HCT116 (cell line): ENCODE results near the gene ARL4C. TPM values are rescaled to one million over a fixed set of nuclear protein-coding genes. Genes with fewer than 3 reads are reported as not detected.

Experiments used
- ATAC-seq: fragments of 200-7000 bp; cut with Tn5 transposase; 2 replicates; pipeline ENCODE4 v1.9.1; 2020; ENCODE audit warnings: mild to moderate bottlenecking, moderate library complexity
- BruUV-seq: library from RNA; stranded (reverse); fragments of 400-500 nt; replicated peaks from 2 replicates; lab custom pipeline; 2021; lab: Mats Ljungman, UMichigan
- CTCF ChIA-PET: fragments of 300-600 bp; sonication (Branson Sonifier 250); formaldehyde crosslinking; loops from one replicate; lab custom pipeline; 2021; ENCODE audit warnings: antibody characterized with exemption; lab: Charles Lee
- POLR2A ChIA-PET: fragments of 300-600, 350-600 bp; sonication (Branson Sonifier 250); formaldehyde crosslinking; loops from one replicate; lab custom pipeline; 2021; ENCODE audit warnings: antibody characterized with exemption; lab: Charles Lee
- RAD21 ChIA-PET, 2 experiments: fragments of 300-600 bp; sonication (Branson Sonifier 250); formaldehyde crosslinking; loops; one replicate each; lab custom pipeline; 2023; ENCODE audit warnings: low total read pairs in 2 of 2; ENCODE audit not compliant: uncharacterized antibody in 2 of 2, unreplicated experiment in 2 of 2, low non-redundant PET in 1 of 2; lab: Charles Lee
- DNase-seq: peaks from one replicate; pipeline ENCODE4 v3.0.0-alpha.2; 2010; ENCODE audit warnings: low read depth, low spot score
- H2AFZ ChIP-seq: fragments of 200-600 bp; shearing (Covaris generic), sonication (generic); 2 replicates; pipeline ENCODE4 v1.6.1; 2017; ENCODE audit warnings: low read depth, mixed run types, mixed read lengths, antibody characterized with exemption, low read length; ENCODE audit not compliant: poor library complexity, severe bottlenecking
- H3K27ac ChIP-seq: 2 replicates; pipeline ENCODE4 v1.5.1; 2012; ENCODE audit warnings: low read depth, low read length
- H3K27me3 ChIP-seq: fragments of 200-600 bp; sonication (generic); 2 replicates; pipeline ENCODE4 v1.6.1; 2016; ENCODE audit warnings: mixed run types, low read length, mixed read lengths; ENCODE audit not compliant: insufficient read depth
- H3K36me3 ChIP-seq, 2 experiments: fragments of 200-500 bp in 1 of 2; fragments of 200-600 bp in 1 of 2; sonication (Bioruptor generic) in 1 of 2; sonication (generic) in 1 of 2; 2 replicates each; pipeline versions ENCODE4 v1.5.1 to v1.6.1; 2014 to 2016; ENCODE audit warnings: low read length in 2 of 2, inconsistent platforms in 1 of 2, mixed read lengths in 1 of 2, mixed run types in 1 of 2; ENCODE audit not compliant: insufficient read depth in 2 of 2, control insufficient read depth in 1 of 2
- H3K4me1 ChIP-seq, 2 experiments: fragments of 200-600 bp in 1 of 2; sonication (generic) in 1 of 2; 2 replicates each; pipeline versions ENCODE4 v1.5.1 to v1.6.1; 2012 to 2017; ENCODE audit warnings: low read length in 2 of 2, inconsistent platforms in 1 of 2, mild to moderate bottlenecking in 1 of 2, mixed read lengths in 1 of 2, mixed run types in 1 of 2, moderate library complexity in 1 of 2; ENCODE audit not compliant: insufficient read depth in 2 of 2, control insufficient read depth in 1 of 2
- H3K4me2 ChIP-seq: fragments of 200-600 bp; sonication (generic); 2 replicates; pipeline ENCODE4 v1.6.1; 2017; ENCODE audit warnings: mixed run types, low read length, mixed read lengths
- H3K4me3 ChIP-seq, 2 experiments: fragments of 200-600 bp in 1 of 2; sonication (generic) in 1 of 2; replicated peaks in 1 of 2; 2 replicates each; pipeline ENCODE4 v1.5.1; 2011 to 2016; ENCODE audit warnings: low read length in 2 of 2, control low read depth in 1 of 2, low read depth in 1 of 2, mild to moderate bottlenecking in 1 of 2, mixed read lengths in 1 of 2, mixed run types in 1 of 2
- H3K79me2 ChIP-seq: fragments of 200-600 bp; sonication (generic); 2 replicates; pipeline ENCODE4 v1.6.1; 2017; ENCODE audit warnings: mild to moderate bottlenecking, mixed run types, low read length, moderate library complexity, mixed read lengths; ENCODE audit not compliant: insufficient read depth
- H3K9ac ChIP-seq: fragments of 200-600 bp; sonication (generic); 2 replicates; pipeline ENCODE4 v1.6.1; 2016; ENCODE audit warnings: low read length, mixed read lengths
- H3K9me2 ChIP-seq: fragments of 200-600 bp; sonication (generic), shearing (Covaris generic); 2 replicates; pipeline ENCODE4 v1.6.1; 2017; ENCODE audit warnings: mixed run types, mild to moderate bottlenecking, moderate library complexity; ENCODE audit not compliant: insufficient read depth
- H3K9me3 ChIP-seq, 2 experiments: fragments of 200-500 bp in 1 of 2; fragments of 200-600 bp in 1 of 2; sonication (Bioruptor generic) in 1 of 2; sonication (generic) in 1 of 2; 2 replicates each; pipeline ENCODE4 v1.6.1; 2014 to 2017; ENCODE audit warnings: low read length in 2 of 2, mixed read lengths in 2 of 2, inconsistent platforms in 1 of 2, low read depth in 1 of 2, mild to moderate bottlenecking in 1 of 2, mixed run types in 1 of 2, moderate library complexity in 1 of 2; ENCODE audit not compliant: control insufficient read depth in 1 of 2, insufficient read depth in 1 of 2
- H4K20me1 ChIP-seq: fragments of 200-600 bp; sonication (generic), shearing (Covaris generic); 2 replicates; pipeline ENCODE4 v1.6.1; 2017; ENCODE audit warnings: mixed run types, mild to moderate bottlenecking, moderate library complexity; ENCODE audit not compliant: insufficient read depth
- ATF3 ChIP-seq: IDR thresholded peaks from 2 replicates; pipeline ENCODE4 v1.6.1; 2012
- CBX3 ChIP-seq: IDR thresholded peaks from 2 replicates; pipeline ENCODE4 v1.6.1; 2012; ENCODE audit warnings: low read depth
- CTCF ChIP-seq, 3 experiments: fragments of 200-600 bp in 1 of 3; sonication (generic) in 1 of 3; IDR thresholded peaks in 2 of 3; conservative IDR thresholded peaks in 1 of 3; 2 replicates each; pipeline ENCODE4 v1.5.1; 2012 to 2017; ENCODE audit warnings: low read depth in 2 of 3, low read length in 2 of 3, antibody characterized with exemption in 1 of 3, borderline replicate concordance in 1 of 3, control low read depth in 1 of 3, mild to moderate bottlenecking in 1 of 3, mixed read lengths in 1 of 3, mixed run types in 1 of 3, moderate library complexity in 1 of 3; ENCODE audit not compliant: insufficient read depth in 1 of 3
- EGR1 ChIP-seq: IDR thresholded peaks from 2 replicates; pipeline ENCODE4 v1.6.1; 2012; ENCODE audit warnings: low read depth
- ELF1 ChIP-seq: IDR thresholded peaks from 2 replicates; pipeline ENCODE4 v1.6.1; 2012; ENCODE audit warnings: low read depth, borderline replicate concordance
- EZH2 ChIP-seq: fragments of 200-600 bp; sonication (generic); IDR thresholded peaks from 2 replicates; pipeline ENCODE4 v1.6.1; 2017; ENCODE audit warnings: antibody characterized with exemption, mixed run types
- EZH2phosphoT487 ChIP-seq: fragments of 200-600 bp; IDR thresholded peaks from 2 replicates; pipeline ENCODE4 v1.6.1; 2018; ENCODE audit warnings: antibody characterized with exemption, borderline replicate concordance
- JUND ChIP-seq: IDR thresholded peaks from 2 replicates; pipeline ENCODE4 v1.6.1; 2012
- POLR2A ChIP-seq: IDR thresholded peaks from 2 replicates; pipeline ENCODE4 v1.7.0; 2011; ENCODE audit warnings: borderline replicate concordance; ENCODE audit not compliant: insufficient read depth, insufficient read length; ENCODE audit errors: extremely low read depth
- POLR2AphosphoS5 ChIP-seq: IDR thresholded peaks from 2 replicates; pipeline ENCODE4 v1.6.1; 2011; ENCODE audit warnings: mild to moderate bottlenecking, low read depth, low read length, moderate library complexity
- RAD21 ChIP-seq: IDR thresholded peaks from 2 replicates; pipeline ENCODE4 v1.6.1; 2012; ENCODE audit warnings: low read depth, mild to moderate bottlenecking
- SP1 ChIP-seq: IDR thresholded peaks from 2 replicates; pipeline ENCODE4 v1.6.1; 2012; ENCODE audit warnings: low read depth
- SRF ChIP-seq: IDR thresholded peaks from 2 replicates; pipeline ENCODE4 v1.6.1; 2012; ENCODE audit warnings: low read depth
- TCF7L2 ChIP-seq: IDR thresholded peaks from 2 replicates; pipeline ENCODE4 v1.7.0; 2011; ENCODE audit warnings: borderline replicate concordance, inconsistent platforms; ENCODE audit not compliant: insufficient read depth, insufficient read length; ENCODE audit errors: extremely low read depth
- YY1 ChIP-seq: IDR thresholded peaks from 2 replicates; pipeline ENCODE4 v1.6.1; 2011; ENCODE audit warnings: low read length, low read depth, moderate library complexity, mild to moderate bottlenecking; ENCODE audit not compliant: insufficient replicate concordance; ENCODE audit errors: extremely low read depth
- ZFX ChIP-seq: fragments of 450-650 bp; IDR thresholded peaks from 2 replicates; pipeline ENCODE4 v1.6.1; 2017
- ZNF274 ChIP-seq: fragments of 200-500 bp; sonication (Bioruptor generic); IDR thresholded peaks from 2 replicates; pipeline ENCODE4 v1.6.1; 2014; ENCODE audit warnings: mild to moderate bottlenecking, low read depth, low read length, inconsistent platforms
- intact Hi-C: fragments of 100-400 bp; cut with micrococcal nuclease; formaldehyde crosslinking; loops from 2 replicates; pipeline ENCODE4 v1.10.0; 2022
- total RNA-seq: library from RNA; stranded (reverse); gene quantifications from one replicate; pipeline ENCODE4 v1.2.1, GENCODE V29; 2021; ENCODE audit not compliant: unreplicated experiment

ARL4C gene
- total RNA-seq, 1 experiment from 2014 or later: 4.1 TPM

- Histone ChIP-seq H3K27ac (peak overlapping the region; percentile 37), H3K4me3 (0 out of 4 replicates have a peak overlapping the region, but pooled peaks of 1 of the 2 experiments have one; percentile 14), H3K79me2 (no peaks in the 10 kb centered on the region), H3K4me1 (peaks cover 17 to 19% of the 10 kb centered on the region in 2 experiments), H2AFZ (peak overlapping the region; percentile 90), H3K9ac (no peak overlapping the region), H4K20me1 (no peaks in the 10 kb centered on the region), H3K9me3 (no peaks in the 10 kb centered on the region), H3K36me3 (no peaks in the 10 kb centered on the region), H3K9me2 (no peaks in the 10 kb centered on the region), H3K4me2 (peak overlapping the region; percentile 60), H3K27me3 (no peaks in the 10 kb centered on the region)
- POLR2A ChIA-PET: no interaction called here
- CTCF ChIA-PET: interaction anchor here (0.9 to 2.4 kb wide), 6 partner anchors 42 to 614 kb away, joined by 3 to 12 read pairs (median 5); no protein-coding TSS in a partner anchor
- RAD21 ChIA-PET: interaction anchor here (0.7 to 1.2 kb wide), 2 partner anchors 213 to 614 kb away, joined by 3 to 5 read pairs; no protein-coding TSS in a partner anchor
- TF ChIP-seq SRF (no peak), SP1 (peak; percentile 2)
- intact Hi-C loops: no loop called here
- ATAC-seq: peak; percentile 41; the same call in 1 of the 2 replicates
- no peak for DNase-seq
- BruUV-seq: no TSS peak
These were observed 6.0 kb upstream of the ARL4C start for GRCh38 chr2:234502919-234503285.

DNA sequence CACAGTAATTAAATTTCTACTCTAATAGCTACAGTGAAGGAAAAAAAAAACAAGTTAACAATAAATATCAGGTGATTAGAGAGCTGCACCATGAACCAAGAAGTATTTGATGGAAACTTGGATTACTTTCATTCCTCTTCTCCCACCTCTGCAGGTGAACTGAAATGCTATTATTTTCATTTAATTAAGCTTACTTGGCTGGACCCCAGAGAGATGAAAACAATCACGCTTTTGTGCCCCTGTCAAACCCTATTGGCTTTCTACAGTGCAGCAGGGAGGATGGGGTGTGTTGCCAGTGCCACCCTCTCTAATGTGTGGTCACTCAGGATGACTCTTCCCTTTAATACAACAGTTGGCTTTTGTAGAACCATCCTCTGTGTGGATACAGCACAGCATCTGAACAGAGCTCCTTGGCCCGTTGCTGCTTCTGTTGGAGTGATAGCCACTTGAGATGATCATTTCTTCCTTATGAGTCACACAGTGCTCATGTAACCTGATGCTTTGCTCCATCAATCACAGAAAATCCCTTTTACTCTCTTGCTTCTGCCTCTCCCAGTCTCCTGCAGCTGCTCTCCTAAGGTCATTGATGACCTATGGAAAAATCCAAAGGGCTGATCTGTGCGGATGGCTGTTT is 5.5 kb upstream of the ARL4C start:
- BruUV-seq: no TSS peak
- peak overlapping the region; percentile 90 for H2AFZ ChIP-seq
- RAD21 ChIA-PET: interaction anchor here (0.6 to 1.2 kb wide), 3 partner anchors 213 to 966 kb away, joined by 3 to 5 read pairs (median 3); no protein-coding TSS in a partner anchor
- peak overlapping the region; percentile 60 for H3K4me2 ChIP-seq
- H3K9me2 ChIP-seq: no peaks in the 10 kb centered on the region
- no peaks in the 10 kb centered on the region for H3K27me3 ChIP-seq
- CTCF ChIA-PET: interaction anchor here (0.9 to 2.6 kb wide), 7 partner anchors 42 to 615 kb away, joined by 3 to 18 read pairs (median 5); no protein-coding TSS in a partner anchor
- no peaks in the 10 kb centered on the region for H3K79me2 ChIP-seq
- peak overlapping the region in 1 of 2 experiments; percentile 14; a peak in 1 of 4 replicates for H3K4me3 ChIP-seq
- DNase-seq: peak; percentile 66
- no peak overlapping the region for H3K9ac ChIP-seq
- H3K27ac ChIP-seq: peak overlapping the region; percentile 37
- intact Hi-C loops: no loop called here
- peaks cover 17 to 19% of the 10 kb centered on the region in 2 experiments for H3K4me1 ChIP-seq
- no peaks in the 10 kb centered on the region for H4K20me1 ChIP-seq
- no peaks in the 10 kb centered on the region for H3K9me3 ChIP-seq
- no peaks in the 10 kb centered on the region for H3K36me3 ChIP-seq
- ATAC-seq: peak; percentile 86
- POLR2A ChIA-PET: no interaction called here
- TF ChIP-seq CBX3 (peak; percentile 85), EZH2 (no peak), JUND (peak; percentile 83), YY1 (no peak), TCF7L2 (no peak), RAD21 (peak; percentile 14; the same call in 1 of the 2 replicates), EZH2phosphoT487 (no peak), ELF1 (no peak), POLR2AphosphoS5 (0 out of 2 replicates have a peak, but pooled peaks have one; percentile 10), ATF3 (no peak), EGR1 (no peak), CTCF (IDR thresholded peaks at IDR 0.05 in 2 of 3, conservative IDR thresholded peaks at IDR 0.05 in 1 of 3; ENCODE audit: borderline replicate concordance in 1 of 3, insufficient read depth in 1 of 3, low read depth in 2 of 3, low read length in 2 of 3) (no peak), ZFX (no peak), SRF (no peak), ZNF274 (no peak), POLR2A (no peak)
